ENCODE results near the gene EXD1. TPM values are rescaled to one million over a fixed set of nuclear protein-coding genes. Genes with fewer than 3 reads are reported as not detected.

Gene EXD1
- polyA plus RNA-seq, 2 of the 4 experiments (the other 2 are of a cell fraction) = 0.14 to 0.39 TPM

DNA sequence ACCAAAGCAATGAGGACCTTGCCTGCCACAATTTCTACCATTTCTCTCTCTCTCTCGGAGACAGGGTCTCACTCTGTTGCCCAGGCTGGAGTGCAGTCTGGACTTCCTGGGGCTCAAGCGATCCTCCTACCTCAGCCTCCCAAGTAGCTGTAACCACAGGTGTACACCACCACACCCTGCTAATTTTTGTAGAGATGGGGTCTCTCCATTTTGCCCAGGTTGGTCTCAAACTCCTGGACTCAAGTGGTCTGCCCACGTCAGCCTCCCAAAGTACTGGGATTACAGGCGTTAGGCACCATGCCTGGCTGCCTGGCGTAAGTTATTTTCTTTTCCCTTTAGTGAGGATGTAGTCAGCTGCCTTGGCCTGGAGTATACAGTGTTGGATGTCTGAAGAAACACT is 76.8 kb downstream of the EXD1 start:
- TF ChIP-seq SREBF2 (IDR thresholded peaks at IDR 0.05) (no peak), JUN (IDR thresholded peaks at IDR 0.05) (no peak), RARB (CRISPR knock-in tag; IDR thresholded peaks at IDR 0.05) (no peak), NFE2L2 (conservative IDR thresholded peaks at IDR 0.05; ENCODE audit: low read length) (no peak), SMC3 (IDR thresholded peaks at IDR 0.05) (no peak), JUNB (IDR thresholded peaks at IDR 0.05) (no peak), FOXS1 (CRISPR knock-in tag; IDR thresholded peaks at IDR 0.05) (no peak), ZFP36 (IDR thresholded peaks at IDR 0.05; ENCODE audit: borderline replicate concordance, partially characterized antibody) (no peak), HEYL (CRISPR knock-in tag; IDR thresholded peaks at IDR 0.05) (no peak), ZSCAN20 (CRISPR knock-in tag; IDR thresholded peaks at IDR 0.05) (no peak)
- TF ChIP-seq, protein P1, sequence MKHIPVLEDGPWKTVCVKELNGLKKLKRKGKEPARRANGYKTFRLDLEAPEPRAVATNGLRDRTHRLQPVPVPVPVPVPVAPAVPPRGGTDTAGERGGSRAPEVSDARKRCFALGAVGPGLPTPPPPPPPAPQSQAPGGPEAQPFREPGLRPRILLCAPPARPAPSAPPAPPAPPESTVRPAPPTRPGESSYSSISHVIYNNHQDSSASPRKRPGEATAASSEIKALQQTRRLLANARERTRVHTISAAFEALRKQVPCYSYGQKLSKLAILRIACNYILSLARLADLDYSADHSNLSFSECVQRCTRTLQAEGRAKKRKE (CRISPR knock-in tag; IDR thresholded peaks at IDR 0.05; ENCODE audit: low read depth) = no peak
- TF ChIP-seq, protein P2, sequence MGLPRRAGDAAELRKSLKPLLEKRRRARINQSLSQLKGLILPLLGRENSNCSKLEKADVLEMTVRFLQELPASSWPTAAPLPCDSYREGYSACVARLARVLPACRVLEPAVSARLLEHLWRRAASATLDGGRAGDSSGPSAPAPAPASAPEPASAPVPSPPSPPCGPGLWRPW (IDR thresholded peaks at IDR 0.05) = no peak
- TF ChIP-seq, protein P3, sequence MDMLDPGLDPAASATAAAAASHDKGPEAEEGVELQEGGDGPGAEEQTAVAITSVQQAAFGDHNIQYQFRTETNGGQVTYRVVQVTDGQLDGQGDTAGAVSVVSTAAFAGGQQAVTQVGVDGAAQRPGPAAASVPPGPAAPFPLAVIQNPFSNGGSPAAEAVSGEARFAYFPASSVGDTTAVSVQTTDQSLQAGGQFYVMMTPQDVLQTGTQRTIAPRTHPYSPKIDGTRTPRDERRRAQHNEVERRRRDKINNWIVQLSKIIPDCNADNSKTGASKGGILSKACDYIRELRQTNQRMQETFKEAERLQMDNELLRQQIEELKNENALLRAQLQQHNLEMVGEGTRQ (IDR thresholded peaks at IDR 0.05) = no peak
- Histone ChIP-seq H3K4me3 (no peak overlapping the region), H3K9me3 (no peaks in the 10 kb centered on the region), H3K27ac (no peak overlapping the region), H3K4me2 (no peak overlapping the region), H3K4me1 (peaks cover 6% of the 10 kb centered on the region; the same call in 1 of the 3 replicates)
- WGBS (ENCODE audit: missing lambda C conversion rate) = 82% methylated on average over 5 of the region's 5 CpGs
- no peak for ATAC-seq
- ChIA-PET POLR2A (no interaction called here), CTCF (interaction anchor here (1.9 kb wide), 1 partner anchor 32 kb away, joined by 6 read pairs; no protein-coding TSS in a partner anchor)
- DNase-seq (ENCODE audit: low read depth in 1 of 2, low spot score in 1 of 2) = no peak
- no peak for FAIRE-seq

DNA sequence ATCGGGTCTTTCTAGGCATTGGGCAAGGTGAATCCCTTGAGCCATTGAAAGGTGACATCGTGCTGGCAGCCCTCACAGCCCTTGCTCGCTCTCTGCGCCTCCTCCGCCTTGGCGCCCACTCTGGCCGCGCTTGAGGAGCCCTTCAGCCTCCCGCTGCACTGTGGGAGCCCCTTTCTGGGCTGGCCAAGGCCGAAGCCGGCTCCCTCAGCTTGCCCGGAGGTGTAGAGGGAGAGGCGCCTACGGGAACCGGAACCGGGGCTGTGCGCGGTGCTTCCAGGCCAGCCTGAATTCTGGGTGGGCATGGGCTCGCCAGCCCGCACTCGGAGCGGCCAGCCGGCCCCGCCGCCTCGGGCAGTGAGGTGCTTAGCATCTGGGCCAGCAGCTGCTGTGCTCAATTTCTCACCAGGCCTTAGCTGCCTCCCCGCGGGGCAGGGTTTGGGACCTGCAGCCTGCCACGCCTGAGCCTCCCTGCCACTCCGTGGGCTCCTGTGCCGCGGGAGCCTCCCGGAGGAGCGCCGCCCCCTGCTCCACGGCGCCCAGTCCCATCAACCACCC is 79.0 kb downstream of the EXD1 start:
- H3K4me2 ChIP-seq = no peak overlapping the region
- no peak for FAIRE-seq
- no peak for ATAC-seq
- POLR2A ChIA-PET = no interaction called here
- TF ChIP-seq POLR2AphosphoS2 (conservative IDR thresholded peaks at IDR 0.05; ENCODE audit: low read length) = no peak
- H3K4me1 ChIP-seq = peaks cover 6% of the 10 kb centered on the region; the same call in 1 of the 3 replicates
- WGBS (ENCODE audit: missing lambda C conversion rate) = 98% methylated on average over 15 of the region's 37 CpGs
- H3K4me3 ChIP-seq = no peak overlapping the region
- no peaks in the 10 kb centered on the region for H3K9me3 ChIP-seq
- no peak for DNase-seq (ENCODE audit: low read depth in 1 of 2, low spot score in 1 of 2)
- CTCF ChIA-PET = interaction anchor here (0.8 kb wide), 1 partner anchor 14 kb away, joined by 3 read pairs; no protein-coding TSS in a partner anchor
- no peak overlapping the region for H3K27ac ChIP-seq

DNA sequence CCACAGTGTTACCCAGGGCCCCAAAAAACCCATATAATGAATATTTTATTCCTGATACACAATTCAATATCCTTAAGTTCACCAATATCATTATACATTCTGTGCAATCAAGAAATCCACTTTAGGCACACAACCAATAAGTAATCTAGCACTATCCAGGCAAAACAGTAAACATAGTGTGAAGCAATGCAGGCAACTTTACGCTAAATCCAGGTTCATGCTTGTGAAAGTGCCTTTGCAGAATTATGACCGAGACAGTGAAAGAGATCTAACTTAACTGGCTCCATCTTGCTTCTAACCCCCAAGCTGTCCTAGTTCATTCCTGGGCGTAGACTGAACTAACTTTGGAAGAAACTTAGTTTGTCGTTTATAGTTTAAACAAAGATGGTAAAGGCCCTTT is 80.3 kb downstream of the EXD1 start:
- POLR2A ChIA-PET = no interaction called here
- 78% methylated on average over 4 of the region's 4 CpGs for WGBS (ENCODE audit: missing lambda C conversion rate)
- no peak overlapping the region for H3K4me3 ChIP-seq
- H3K4me2 ChIP-seq = no peak overlapping the region; the same call in 2 of the 3 replicates
- H3K27ac ChIP-seq = no peak overlapping the region
- DNase-seq (ENCODE audit: low read depth in 1 of 2, low spot score in 1 of 2) (no peak), ATAC-seq (no peak), FAIRE-seq (no peak)
- TF ChIP-seq HOXB5 (CRISPR knock-in tag; IDR thresholded peaks at IDR 0.05) (no peak), HEYL (CRISPR knock-in tag; IDR thresholded peaks at IDR 0.05) (no peak), EHF (CRISPR knock-in tag; IDR thresholded peaks at IDR 0.05) (no peak), SMC3 (IDR thresholded peaks at IDR 0.05) (no peak), SREBF2 (IDR thresholded peaks at IDR 0.05) (no peak), RNF2 (IDR thresholded peaks at IDR 0.05; ENCODE audit: borderline replicate concordance, low read depth) (no peak), CEBPB (IDR thresholded peaks at IDR 0.05) (no peak), HOXB13 (CRISPR knock-in tag; IDR thresholded peaks at IDR 0.05; ENCODE audit: low read depth) (no peak), CBX8 (IDR thresholded peaks at IDR 0.05) (no peak), PHF8 (IDR thresholded peaks at IDR 0.05; ENCODE audit: borderline replicate concordance, low read depth) (no peak), FOSL2 (IDR thresholded peaks at IDR 0.05) (no peak), FOSL2 (CRISPR knock-in tag; IDR thresholded peaks at IDR 0.05) (no peak), TP53 (CRISPR knock-in tag; IDR thresholded peaks at IDR 0.05) (no peak)
- TF ChIP-seq, protein P2 (IDR thresholded peaks at IDR 0.05) = no peak
- TF ChIP-seq, protein P4, sequence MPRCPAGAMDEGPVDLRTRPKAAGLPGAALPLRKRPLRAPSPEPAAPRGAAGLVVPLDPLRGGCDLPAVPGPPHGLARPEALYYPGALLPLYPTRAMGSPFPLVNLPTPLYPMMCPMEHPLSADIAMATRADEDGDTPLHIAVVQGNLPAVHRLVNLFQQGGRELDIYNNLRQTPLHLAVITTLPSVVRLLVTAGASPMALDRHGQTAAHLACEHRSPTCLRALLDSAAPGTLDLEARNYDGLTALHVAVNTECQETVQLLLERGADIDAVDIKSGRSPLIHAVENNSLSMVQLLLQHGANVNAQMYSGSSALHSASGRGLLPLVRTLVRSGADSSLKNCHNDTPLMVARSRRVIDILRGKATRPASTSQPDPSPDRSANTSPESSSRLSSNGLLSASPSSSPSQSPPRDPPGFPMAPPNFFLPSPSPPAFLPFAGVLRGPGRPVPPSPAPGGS (IDR thresholded peaks at IDR 0.05) = no peak
- TF ChIP-seq, protein P3 (IDR thresholded peaks at IDR 0.05) = no peak
- peaks cover 6% of the 10 kb centered on the region; the same call in 1 of the 3 replicates for H3K4me1 ChIP-seq
- CTCF ChIA-PET = no interaction called here
- no peaks in the 10 kb centered on the region for H3K9me3 ChIP-seq

Measured in A549 (cell line).